Mesendoderm (in vitro differentiated cells): Measurements from ENCODE around the gene DUOX1. TPM values are rescaled to one million over a fixed set of nuclear protein-coding genes. Genes with fewer than 3 reads are reported as not detected.
"Not testable (repeated sequence)": the region's sequence is repeated elsewhere in the genome, so short reads cannot be mapped to it uniquely, and the experiment has no call there.

Experiments used
- DNase-seq: peaks from one replicate; pipeline ENCODE4 v3.0.0; 2013
- H2AK5ac ChIP-seq: 2 replicates; pipeline ENCODE4 v1.6.1; 2013; ENCODE audit warnings: low read length, inconsistent platforms
- H2BK120ac ChIP-seq: 2 replicates; pipeline ENCODE4 v1.6.1; 2013; ENCODE audit warnings: low read depth, mild to moderate bottlenecking, low read length, moderate library complexity, mixed read lengths
- H2BK15ac ChIP-seq: replicated peaks from 2 replicates; pipeline ENCODE4 v1.6.1; 2013; ENCODE audit warnings: low read depth, mild to moderate bottlenecking, moderate library complexity
- H2BK5ac ChIP-seq: 2 replicates; pipeline ENCODE4 v1.6.1; 2013; ENCODE audit warnings: low read length, inconsistent platforms
- H3K18ac ChIP-seq: 2 replicates; pipeline ENCODE4 v1.6.1; 2013; ENCODE audit warnings: mild to moderate bottlenecking, low read length, mixed read lengths
- H3K23ac ChIP-seq: one replicate; pipeline ENCODE4 v1.6.1; 2013; ENCODE audit warnings: low read length
- H3K27ac ChIP-seq: 2 replicates; pipeline ENCODE4 v1.5.1; 2013; ENCODE audit warnings: low read depth, mild to moderate bottlenecking, inconsistent platforms, low read length, moderate library complexity
- H3K27me3 ChIP-seq: 2 replicates; pipeline ENCODE4 v1.6.1; 2013; ENCODE audit warnings: low read length, control low read depth, mild to moderate bottlenecking, inconsistent platforms; ENCODE audit not compliant: insufficient read depth, poor library complexity
- H3K36me3 ChIP-seq: 2 replicates; pipeline ENCODE4 v1.6.1; 2013; ENCODE audit warnings: low read length, inconsistent platforms; ENCODE audit not compliant: control insufficient read depth, insufficient read depth
- H3K4ac ChIP-seq: one replicate; pipeline ENCODE4 v1.6.1; 2013; ENCODE audit warnings: low read depth, mild to moderate bottlenecking, low read length, moderate library complexity
- H3K4me1 ChIP-seq: 2 replicates; pipeline ENCODE4 v1.6.1; 2013; ENCODE audit warnings: low read depth, low read length, inconsistent platforms; ENCODE audit not compliant: control insufficient read depth
- H3K4me2 ChIP-seq: 2 replicates; pipeline ENCODE4 v1.6.1; 2013; ENCODE audit warnings: low read length
- H3K4me3 ChIP-seq: 2 replicates; pipeline ENCODE4 v1.5.1; 2013; ENCODE audit warnings: mild to moderate bottlenecking, low read length
- H3K56ac ChIP-seq: one replicate; pipeline ENCODE4 v1.6.1; 2013; ENCODE audit warnings: low read length
- H3K79me1 ChIP-seq: 2 replicates; pipeline ENCODE4 v1.6.1; 2013; ENCODE audit warnings: low read length, inconsistent platforms
- H3K79me2 ChIP-seq: 2 replicates; pipeline ENCODE4 v1.6.1; 2013; ENCODE audit warnings: mild to moderate bottlenecking, low read length; ENCODE audit not compliant: control insufficient read depth, insufficient read depth
- H3K9ac ChIP-seq: 2 replicates; pipeline ENCODE4 v1.6.1; 2013; ENCODE audit warnings: low read length, inconsistent platforms
- H4K5ac ChIP-seq: one replicate; pipeline ENCODE4 v1.6.1; 2013; ENCODE audit warnings: low read length
- H4K8ac ChIP-seq: one replicate; pipeline ENCODE4 v1.6.1; 2013; ENCODE audit warnings: low read depth, mild to moderate bottlenecking, control low read depth, low read length, moderate library complexity
- WGBS: extraction: QIAGEN DNeasy Blood & Tissue Kit; methylation state at CpG from one replicate; pipeline ENCODE4 v1.1.7; 2013; ENCODE audit warnings: low lambda C conversion rate, missing lambda C conversion rate; ENCODE audit not compliant: insufficient coverage; ENCODE audit errors: extremely low coverage; 5-methylcytosine and 5-hydroxymethylcytosine counted together
- polyA plus RNA-seq, 2 experiments: library from polyadenylated mRNA; stranded (reverse); fragments of 200-250 nt; gene quantifications; one replicate each; pipeline ENCODE4 v1.2.3, GENCODE V29; 2013

The DUOX1 gene
- polyA plus RNA-seq (2013, experiment 1 of 2) = 0.18 TPM
- polyA plus RNA-seq (2013, experiment 2 of 2) = 0.08 TPM

DNA sequence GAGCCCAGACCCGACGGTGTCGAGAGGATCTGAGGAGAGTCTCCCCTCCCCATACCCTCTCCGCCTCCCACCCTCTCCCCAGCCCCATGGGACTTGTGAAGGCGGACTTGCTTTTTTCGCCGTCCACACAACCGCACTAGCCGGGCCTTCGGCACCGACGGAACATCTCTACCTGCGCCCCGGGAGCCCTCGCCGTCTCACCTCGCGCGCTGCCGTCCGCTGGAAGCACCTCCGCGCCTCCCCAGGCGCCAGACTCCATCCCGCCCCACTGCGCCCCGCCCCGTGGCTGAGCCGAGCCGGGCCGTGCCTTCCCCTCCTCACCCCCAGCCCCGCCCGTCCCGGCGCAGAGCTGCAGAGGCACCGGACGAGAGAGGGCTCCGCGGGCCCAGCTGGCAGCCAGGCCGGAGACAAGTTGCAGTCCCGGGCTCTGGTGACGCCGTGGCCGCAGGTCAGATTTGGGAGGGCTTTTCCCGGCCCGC is at the start of gene DUOX1, which contains the start of gene DUOXA1:
TSS of gene DUOX1 (plus strand) at position 344 of the 479 bp plus-strand sequence. CDS start 1,973 bp downstream, outside the sequence.
TSS of gene DUOXA1 (minus strand) at position 229 of the 479 bp plus-strand sequence. CDS start 6,865 bp downstream, outside the sequence.
- WGBS = no CpG with 5 or more reads among the region's 46 CpGs
- Histone ChIP-seq H3K23ac (no peak within 1 kb of the TSS), H2BK5ac (no peak within 1 kb of the TSS), H4K5ac (no peak within 1 kb of the TSS), H3K79me2 (no peaks in the 10 kb centered on the region), H3K9ac (peak within 1 kb of the TSS; percentile 21), H2AK5ac (no peak within 1 kb of the TSS), H3K79me1 (no peaks in the 10 kb centered on the region), H3K4ac (no peak within 1 kb of the TSS), H3K27me3 (peaks cover 69% of the 10 kb centered on the region), H3K4me3 (no peak within 1 kb of the TSS), H3K18ac (no peak within 1 kb of the TSS), H4K8ac (no peak within 1 kb of the TSS), H3K56ac (peak within 1 kb of the TSS; percentile 49), H3K27ac (no peak within 1 kb of the TSS), H3K4me2 (peak within 1 kb of the TSS; percentile 19), H3K36me3 (no peaks in the 10 kb centered on the region), H3K4me1 (no peaks in the 10 kb centered on the region), H2BK120ac (no peak within 1 kb of the TSS), H2BK15ac (no peak within 1 kb of the TSS)
- DNase-seq = peak; percentile 48

DNA sequence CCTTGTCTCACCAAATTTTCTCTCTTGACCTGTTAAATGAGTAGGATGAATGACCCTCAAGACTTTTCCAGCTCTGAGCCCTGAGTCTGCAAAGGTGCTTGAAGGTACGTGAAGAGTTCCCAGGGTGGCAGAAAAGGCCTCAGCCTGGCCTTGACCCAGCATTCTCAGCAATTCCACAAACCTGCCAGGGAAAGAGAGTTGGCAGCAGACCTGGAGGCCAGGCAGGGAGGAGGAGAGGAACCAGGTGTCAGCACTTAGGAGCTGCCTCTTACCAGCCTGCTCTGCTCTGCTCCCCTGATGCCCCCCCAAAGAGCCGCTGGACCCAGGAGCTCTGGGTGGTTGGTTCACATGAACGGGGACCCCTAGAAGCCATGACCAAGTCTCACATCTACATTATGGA is 49.2 kb upstream of the DUOX1 start:
- H3K79me2 ChIP-seq = not testable (repeated sequence)
- no CpG with 5 or more reads among the region's 3 CpGs for WGBS

DNA sequence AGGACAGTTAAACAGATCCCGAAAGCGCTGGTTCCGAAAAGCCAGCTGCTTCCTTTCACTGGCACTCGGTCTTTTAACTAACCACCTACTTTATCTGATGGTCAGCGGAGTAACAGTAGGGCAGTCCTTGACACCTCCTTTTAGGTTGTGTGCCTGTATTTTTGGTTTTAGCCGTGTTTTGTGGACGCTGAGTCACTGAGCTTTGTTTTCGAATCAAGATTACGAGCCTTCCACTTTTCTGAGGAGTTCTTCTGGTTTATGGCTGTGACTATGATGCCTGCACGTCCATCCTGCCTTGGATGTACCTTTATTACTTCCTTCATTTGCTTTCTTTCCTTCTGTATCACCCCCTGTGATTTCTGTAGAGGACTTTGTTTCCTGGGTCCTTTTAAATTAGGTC is 47.4 kb upstream of the DUOX1 start:
- H3K23ac ChIP-seq, H3K18ac ChIP-seq, H3K4me3 ChIP-seq, DNase-seq, H3K4me1 ChIP-seq, H2BK5ac ChIP-seq, H3K79me2 ChIP-seq, H3K27me3 ChIP-seq, H3K36me3 ChIP-seq, H2BK120ac ChIP-seq, H3K4me2 ChIP-seq, H2BK15ac ChIP-seq, H3K9ac ChIP-seq, H2AK5ac ChIP-seq, H4K5ac ChIP-seq, H3K56ac ChIP-seq, H4K8ac ChIP-seq, H3K4ac ChIP-seq, H3K79me1 ChIP-seq, H3K27ac ChIP-seq: not testable (repeated sequence)
- no CpG with 5 or more reads among the region's 10 CpGs for WGBS

More for the DNA sequence above, 49.2 kb upstream of the DUOX1 start:
- H3K79me1 ChIP-seq, H4K5ac ChIP-seq, H3K9ac ChIP-seq, H4K8ac ChIP-seq, H3K56ac ChIP-seq, H3K23ac ChIP-seq, H2BK120ac ChIP-seq, H3K27ac ChIP-seq, H3K4me1 ChIP-seq, H2AK5ac ChIP-seq, H3K4ac ChIP-seq, H3K27me3 ChIP-seq, H2BK15ac ChIP-seq, H3K18ac ChIP-seq, H3K36me3 ChIP-seq, DNase-seq, H3K4me3 ChIP-seq, H2BK5ac ChIP-seq, H3K4me2 ChIP-seq: not testable (repeated sequence)

DNA sequence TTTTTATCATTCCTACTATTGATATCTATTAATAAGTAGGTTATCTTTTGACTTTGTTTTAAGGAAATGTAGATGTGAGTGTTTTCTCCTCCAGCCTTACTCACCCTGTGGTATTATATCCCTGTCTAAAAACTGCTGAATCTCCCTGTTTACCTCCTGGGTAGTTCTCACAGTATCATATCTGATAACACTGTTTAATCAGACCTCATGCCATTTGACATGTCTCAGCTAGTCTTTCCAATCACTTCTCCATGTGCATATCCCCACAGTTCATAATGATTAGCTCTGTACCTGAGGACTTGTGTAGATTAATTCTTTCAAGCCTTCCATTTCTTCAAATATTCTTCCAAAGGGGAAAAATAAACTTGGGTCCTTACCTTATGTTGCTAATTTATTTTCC is 46.6 kb upstream of the DUOX1 start:
- Histone ChIP-seq H2BK15ac (no peak overlapping the region), H3K56ac (no peak overlapping the region), H3K9ac (no peak overlapping the region), H3K23ac (no peak overlapping the region), H3K18ac (no peak overlapping the region), H2AK5ac (no peak overlapping the region), H3K27ac (no peak overlapping the region), H3K4ac (no peak overlapping the region), H4K5ac (no peak overlapping the region), H3K4me3 (no peak overlapping the region), H2BK5ac (no peak overlapping the region), H3K79me2 (no peaks in the 10 kb centered on the region), H3K4me2 (no peak overlapping the region), H3K79me1 (no peaks in the 10 kb centered on the region), H3K36me3 (no peaks in the 10 kb centered on the region), H4K8ac (no peak overlapping the region), H3K4me1 (no peaks in the 10 kb centered on the region), H3K27me3 (no peaks in the 10 kb centered on the region), H2BK120ac (no peak overlapping the region)
- peak; percentile 53 for DNase-seq

DNA sequence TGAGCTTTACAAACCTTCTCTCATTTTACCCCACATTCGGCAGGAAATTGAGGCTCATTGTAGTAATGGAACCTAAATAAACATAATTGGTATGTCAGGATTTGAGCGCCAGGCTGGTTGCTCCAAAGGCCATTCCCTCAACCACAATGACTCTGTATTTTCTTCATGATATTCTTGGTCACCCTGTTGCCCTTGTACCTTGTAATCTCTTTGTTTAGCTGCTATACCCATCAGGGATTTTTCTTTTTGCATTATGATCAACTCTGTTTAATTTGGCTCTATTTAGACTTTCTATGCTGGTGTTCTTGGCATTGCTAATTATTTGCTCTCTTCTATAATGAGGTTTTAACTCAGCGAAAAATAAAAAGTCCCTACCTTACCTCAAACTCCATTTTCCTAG is 45.6 kb upstream of the DUOX1 start:
- no peak overlapping the region for H3K4ac ChIP-seq
- no peak overlapping the region for H3K56ac ChIP-seq
- no peak overlapping the region for H3K23ac ChIP-seq
- H3K27ac ChIP-seq = no peak overlapping the region
- no peaks in the 10 kb centered on the region for H3K79me2 ChIP-seq
- H2BK120ac ChIP-seq = no peak overlapping the region
- no peaks in the 10 kb centered on the region for H3K79me1 ChIP-seq
- H3K36me3 ChIP-seq = no peaks in the 10 kb centered on the region
- no peaks in the 10 kb centered on the region for H3K4me1 ChIP-seq
- no peaks in the 10 kb centered on the region for H3K27me3 ChIP-seq
- no peak overlapping the region for H2BK5ac ChIP-seq
- H3K4me3 ChIP-seq = no peak overlapping the region
- no peak overlapping the region for H2BK15ac ChIP-seq
- DNase-seq = no peak
- whole genome bisulfite sequencing = no CpG with 5 or more reads among the region's 3 CpGs
- H3K18ac ChIP-seq = no peak overlapping the region
- no peak overlapping the region for H3K4me2 ChIP-seq
- H3K9ac ChIP-seq = no peak overlapping the region
- no peak overlapping the region for H4K5ac ChIP-seq
- H2AK5ac ChIP-seq = no peak overlapping the region
- no peak overlapping the region for H4K8ac ChIP-seq

DNA sequence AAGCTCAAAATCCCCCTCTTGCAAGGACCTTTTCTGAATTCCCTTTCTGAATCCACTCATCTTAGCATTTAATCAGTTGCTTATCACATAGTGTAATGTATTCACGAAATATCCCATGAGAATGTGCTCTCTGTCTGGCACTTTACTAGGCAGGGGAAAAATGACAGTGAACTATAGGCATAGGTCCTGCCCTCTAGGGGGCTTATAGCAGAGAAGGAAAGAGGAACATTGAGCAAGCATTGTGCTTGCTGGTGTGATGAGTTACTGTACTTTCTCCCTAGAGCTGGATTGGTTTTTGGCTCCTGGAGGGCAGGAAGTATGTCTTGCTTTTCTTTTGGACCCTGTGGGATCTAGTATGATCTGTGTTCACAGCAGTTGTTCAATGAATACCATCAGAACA is 42.3 kb upstream of the DUOX1 start:
- Histone ChIP-seq H3K4me3 (no peak overlapping the region), H2AK5ac (no peak overlapping the region), H3K23ac (no peak overlapping the region), H4K5ac (no peak overlapping the region), H3K27me3 (no peaks in the 10 kb centered on the region), H3K4me1 (no peaks in the 10 kb centered on the region), H3K79me1 (no peaks in the 10 kb centered on the region), H3K18ac (no peak overlapping the region), H3K56ac (no peak overlapping the region), H2BK120ac (no peak overlapping the region), H3K9ac (no peak overlapping the region), H3K79me2 (no peaks in the 10 kb centered on the region), H2BK15ac (no peak overlapping the region), H2BK5ac (no peak overlapping the region), H3K27ac (no peak overlapping the region), H3K36me3 (no peaks in the 10 kb centered on the region), H4K8ac (no peak overlapping the region), H3K4me2 (no peak overlapping the region), H3K4ac (no peak overlapping the region)
- WGBS = no CpG with 5 or more reads among the region's 1 CpG
- DNase-seq = peak; percentile 48
